Neural cell (in vitro differentiated cells): ENCODE data around the gene TAOK1.

Experiments
- EZH2 ChIP-seq: fragments of 200-600, 300-800 bp; shearing (Covaris generic), sonication (generic); IDR thresholded peaks from 2 replicates; pipeline ENCODE4 v1.6.1; 2014; ENCODE audit warnings: antibody characterized with exemption, low read length, borderline replicate concordance, mild to moderate bottlenecking; ENCODE audit not compliant: insufficient read depth, poor library complexity, severe bottlenecking
- TAF1 ChIP-seq: IDR thresholded peaks from 2 replicates; pipeline ENCODE4 v1.6.1; 2012; ENCODE audit warnings: low read depth
- TF ChIP-seq, protein P1 (sequence below): fragments of 450-650 bp; IDR thresholded peaks from 2 replicates; pipeline ENCODE4 v1.5.1; 2014; ENCODE audit warnings: antibody characterized with exemption, mild to moderate bottlenecking, moderate library complexity; ENCODE audit not compliant: poor library complexity, severe bottlenecking

DNA sequence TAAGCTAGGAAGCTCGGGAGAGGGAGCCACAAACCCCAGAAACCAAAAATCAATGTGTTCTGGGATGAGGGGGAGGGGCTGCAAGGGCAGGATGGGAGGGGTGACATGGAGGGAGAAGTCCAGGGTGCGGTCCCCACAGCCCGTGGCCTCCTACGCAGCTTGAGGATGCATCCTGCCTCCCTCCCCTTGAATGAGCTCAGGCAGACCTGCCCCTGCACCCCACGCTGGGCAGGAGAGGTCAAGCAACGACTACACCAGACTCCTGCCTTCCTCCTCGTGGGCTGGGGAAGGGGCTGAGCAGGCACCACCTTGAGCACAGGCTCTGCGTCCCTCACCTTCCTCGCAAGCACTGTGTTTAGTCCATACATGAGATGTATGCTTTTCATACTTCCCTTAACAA lies 206.6 kb downstream of the TAOK1 start:
- TF ChIP-seq TAF1 (no peak), EZH2 (no peak)
- TF ChIP-seq, protein P1, sequence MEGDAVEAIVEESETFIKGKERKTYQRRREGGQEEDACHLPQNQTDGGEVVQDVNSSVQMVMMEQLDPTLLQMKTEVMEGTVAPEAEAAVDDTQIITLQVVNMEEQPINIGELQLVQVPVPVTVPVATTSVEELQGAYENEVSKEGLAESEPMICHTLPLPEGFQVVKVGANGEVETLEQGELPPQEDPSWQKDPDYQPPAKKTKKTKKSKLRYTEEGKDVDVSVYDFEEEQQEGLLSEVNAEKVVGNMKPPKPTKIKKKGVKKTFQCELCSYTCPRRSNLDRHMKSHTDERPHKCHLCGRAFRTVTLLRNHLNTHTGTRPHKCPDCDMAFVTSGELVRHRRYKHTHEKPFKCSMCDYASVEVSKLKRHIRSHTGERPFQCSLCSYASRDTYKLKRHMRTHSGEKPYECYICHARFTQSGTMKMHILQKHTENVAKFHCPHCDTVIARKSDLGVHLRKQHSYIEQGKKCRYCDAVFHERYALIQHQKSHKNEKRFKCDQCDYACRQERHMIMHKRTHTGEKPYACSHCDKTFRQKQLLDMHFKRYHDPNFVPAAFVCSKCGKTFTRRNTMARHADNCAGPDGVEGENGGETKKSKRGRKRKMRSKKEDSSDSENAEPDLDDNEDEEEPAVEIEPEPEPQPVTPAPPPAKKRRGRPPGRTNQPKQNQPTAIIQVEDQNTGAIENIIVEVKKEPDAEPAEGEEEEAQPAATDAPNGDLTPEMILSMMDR = no peak
